Sigmoid colon (tissue), 7 donors: ENCODE results near the gene CACNA2D3. TPM values are rescaled to one million over a fixed set of nuclear protein-coding genes. Genes with fewer than 3 reads are reported as not detected.

Experiments used
- DNase-seq: peaks from one replicate; pipeline ENCODE4 v3.0.0-alpha.2; 2019
- H3K27ac ChIP-seq, 4 donors: fragments of 200-600 bp; sonication (generic); one replicate each; pipeline ENCODE4 v1.5.1; 2016 to 2019; ENCODE audit warnings: mild to moderate bottlenecking in 1 of 4
- H3K27me3 ChIP-seq, 3 donors: fragments of 200-600 bp; sonication (generic); one replicate each; pipeline ENCODE4 v1.5.1; 2019; ENCODE audit warnings: mild to moderate bottlenecking in 1 of 3
- H3K36me3 ChIP-seq, 4 donors: fragments of 200-600 bp; sonication (generic); one replicate each; pipeline ENCODE4 v1.5.1; 2016 to 2019
- H3K4me1 ChIP-seq, 4 donors: fragments of 200-600 bp; sonication (generic); one replicate each; pipeline ENCODE4 v1.5.1; 2017 to 2019
- H3K4me3 ChIP-seq, 4 donors: fragments of 200-600 bp; sonication (generic); one replicate each; pipeline ENCODE4 v1.5.1; 2017 to 2019; ENCODE audit warnings: mild to moderate bottlenecking in 2 of 4, moderate library complexity in 1 of 4
- H3K9me3 ChIP-seq, 4 donors: fragments of 200-600 bp in 3 of 4; sonication (generic) in 3 of 4; one replicate each; pipeline versions ENCODE4 v1.5.1 to v1.6.1; 2013 to 2019
- EP300 ChIP-seq, 4 donors: sonication (generic); formaldehyde crosslinking; IDR thresholded peaks; one replicate each; pipeline ENCODE4 v1.6.1; 2017; ENCODE audit warnings: antibody characterized with exemption in 4 of 4
- POLR2A ChIP-seq, 2 donors: fragments of 450-650 bp; IDR thresholded peaks; one replicate each; pipeline ENCODE4 v1.6.1; 2016; ENCODE audit warnings: antibody characterized with exemption in 2 of 2, mild to moderate bottlenecking in 2 of 2, moderate library complexity in 2 of 2
- POLR2AphosphoS5 ChIP-seq, 4 donors: sonication (generic); formaldehyde crosslinking; IDR thresholded peaks; one replicate each; pipeline ENCODE4 v1.6.1; 2017; ENCODE audit warnings: antibody characterized with exemption in 4 of 4
- WGBS, 2 donors: extraction: QIAGEN DNeasy Blood & Tissue Kit; methylation state at CpG; one replicate each; pipeline ENCODE4 v1.1.7; 2013; 5-methylcytosine and 5-hydroxymethylcytosine counted together
- intact Hi-C: fragments of 100-400 bp; cut with DNase I; formaldehyde crosslinking; loops from one replicate; pipeline ENCODE4 v1.15.1; 2023
- polyA plus RNA-seq, 3 donors: library from polyadenylated mRNA; stranded (reverse); fragments of 200-250 nt; gene quantifications; one replicate each; pipeline ENCODE4 v1.2.3, GENCODE V29; 2013
- total RNA-seq, 4 donors: library from RNA; depleted of rRNA; stranded (reverse); fragments of >200 nt; gene quantifications; one replicate each; pipeline ENCODE4 v1.1.0, GENCODE V29; 2016
- TF ChIP-seq, protein P1 (sequence below), 4 experiments: fragments of 450-650 bp in 3 of 4; fragments of 200-600 bp in 1 of 4; IDR thresholded peaks; one replicate each; pipeline ENCODE4 v1.5.1; 2016 to 2019; ENCODE audit warnings: antibody characterized with exemption in 4 of 4, mild to moderate bottlenecking in 3 of 4, moderate library complexity in 2 of 4
- donor health status: healthy with polysubstance abuse.
- donor health status: Bipolar disorder and iron deficiency.
- donor health status: healthy.

The CACNA2D3 gene
- total and polyA plus RNA-seq, 7 donors = 0.32 to 10.2 (median 4.8) TPM; not detected in 1

DNA sequence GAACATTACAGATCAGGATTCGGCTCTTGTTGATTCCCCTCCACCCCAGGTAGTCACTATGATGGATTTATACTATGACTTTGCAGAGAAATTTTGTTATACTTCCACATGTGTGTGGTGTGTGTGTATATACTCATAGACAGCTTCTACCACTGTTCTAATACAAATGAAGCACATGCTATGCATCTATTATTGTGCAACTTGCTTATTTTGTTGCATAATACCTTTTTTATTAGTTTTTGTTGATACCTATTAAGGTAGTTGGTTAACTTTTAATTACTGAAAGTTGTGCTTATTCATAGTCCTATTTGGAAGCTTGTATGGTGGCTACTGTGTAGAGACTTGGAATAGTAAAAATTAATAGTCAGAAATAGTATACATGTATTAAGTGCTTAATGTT, 140.6 kb downstream of the CACNA2D3 start:
- H3K36me3 ChIP-seq = no peaks in the 10 kb centered on the region
- DNase-seq = no peak
- TF ChIP-seq POLR2A (IDR thresholded peaks at IDR 0.05) (no peak), EP300 (IDR thresholded peaks at IDR 0.05) (no peak), POLR2AphosphoS5 (IDR thresholded peaks at IDR 0.05) (no peak)
- TF ChIP-seq, protein P1, sequence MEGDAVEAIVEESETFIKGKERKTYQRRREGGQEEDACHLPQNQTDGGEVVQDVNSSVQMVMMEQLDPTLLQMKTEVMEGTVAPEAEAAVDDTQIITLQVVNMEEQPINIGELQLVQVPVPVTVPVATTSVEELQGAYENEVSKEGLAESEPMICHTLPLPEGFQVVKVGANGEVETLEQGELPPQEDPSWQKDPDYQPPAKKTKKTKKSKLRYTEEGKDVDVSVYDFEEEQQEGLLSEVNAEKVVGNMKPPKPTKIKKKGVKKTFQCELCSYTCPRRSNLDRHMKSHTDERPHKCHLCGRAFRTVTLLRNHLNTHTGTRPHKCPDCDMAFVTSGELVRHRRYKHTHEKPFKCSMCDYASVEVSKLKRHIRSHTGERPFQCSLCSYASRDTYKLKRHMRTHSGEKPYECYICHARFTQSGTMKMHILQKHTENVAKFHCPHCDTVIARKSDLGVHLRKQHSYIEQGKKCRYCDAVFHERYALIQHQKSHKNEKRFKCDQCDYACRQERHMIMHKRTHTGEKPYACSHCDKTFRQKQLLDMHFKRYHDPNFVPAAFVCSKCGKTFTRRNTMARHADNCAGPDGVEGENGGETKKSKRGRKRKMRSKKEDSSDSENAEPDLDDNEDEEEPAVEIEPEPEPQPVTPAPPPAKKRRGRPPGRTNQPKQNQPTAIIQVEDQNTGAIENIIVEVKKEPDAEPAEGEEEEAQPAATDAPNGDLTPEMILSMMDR (IDR thresholded peaks at IDR 0.05) = no peak
- WGBS, 2 donors = 50 to 84% methylated on average over 1 of the region's 1 CpG
- no peaks in the 10 kb centered on the region for H3K27me3 ChIP-seq
- no peaks in the 10 kb centered on the region for H3K4me1 ChIP-seq
- no peaks in the 10 kb centered on the region for H3K9me3 ChIP-seq
- intact Hi-C loops = no loop called here
- no peak overlapping the region for H3K27ac ChIP-seq
- H3K4me3 ChIP-seq = no peak overlapping the region

- intact Hi-C loops = no loop called here
- Histone ChIP-seq H3K27me3 (no peaks in the 10 kb centered on the region), H3K9me3 (no peaks in the 10 kb centered on the region), H3K36me3 (no peaks in the 10 kb centered on the region), H3K27ac (no peak overlapping the region), H3K4me1 (no peaks in the 10 kb centered on the region), H3K4me3 (no peak overlapping the region)
- TF ChIP-seq POLR2A (IDR thresholded peaks at IDR 0.05) = no peak
- TF ChIP-seq POLR2AphosphoS5 (IDR thresholded peaks at IDR 0.05) = no peak
- TF ChIP-seq EP300 (IDR thresholded peaks at IDR 0.05) = no peak
- TF ChIP-seq, protein P1 (IDR thresholded peaks at IDR 0.05) = no peak
- no peak for DNase-seq
- 54 to 71% methylated on average over 4 of the region's 4 CpGs for WGBS, 2 donors
Observed at GRCh38 chr3:54264050-54264449, 141.7 kb downstream of the CACNA2D3 start.

DNA sequence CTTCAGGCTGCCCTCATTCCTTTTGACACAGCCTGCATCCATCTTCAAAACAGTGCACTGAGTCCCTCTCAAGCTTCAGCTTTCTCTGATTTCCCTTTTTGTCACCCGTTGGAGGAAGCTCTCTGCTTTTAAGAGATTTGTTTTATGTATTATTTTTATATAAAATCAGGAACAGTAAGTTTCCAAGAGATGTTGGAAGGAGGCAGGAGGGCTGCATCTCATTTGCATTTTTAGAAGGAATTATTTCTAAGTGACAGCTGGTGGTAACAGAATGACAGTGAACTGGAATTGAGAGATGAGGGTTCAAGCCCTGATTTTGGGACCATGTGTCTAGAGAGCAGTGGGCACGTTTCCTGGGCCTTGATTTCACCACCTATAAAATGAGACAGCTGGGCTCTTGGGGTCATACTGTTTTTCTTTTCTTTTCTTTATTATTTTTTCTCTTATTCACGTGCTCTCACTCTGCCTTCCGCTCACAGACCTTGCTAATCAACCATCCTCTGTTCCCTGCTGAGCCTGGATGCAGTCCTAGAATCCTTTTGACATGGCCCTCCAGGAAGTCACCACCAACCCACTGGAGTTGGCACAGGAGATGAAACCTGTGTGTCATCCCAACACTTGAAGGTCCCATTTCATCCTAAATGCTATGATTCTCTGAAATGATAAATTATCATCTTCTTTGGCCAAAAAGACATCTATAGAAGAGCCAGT, 148.6 kb downstream of the CACNA2D3 start:
- no peak for TF ChIP-seq EP300 (IDR thresholded peaks at IDR 0.05)
- no peak for TF ChIP-seq POLR2A (IDR thresholded peaks at IDR 0.05)
- TF ChIP-seq POLR2AphosphoS5 (IDR thresholded peaks at IDR 0.05) = no peak
- TF ChIP-seq, protein P1 (IDR thresholded peaks at IDR 0.05) = no peak
- H3K36me3 ChIP-seq = no peaks in the 10 kb centered on the region
- H3K4me1 ChIP-seq = no peaks in the 10 kb centered on the region
- intact Hi-C loops = no loop called here
- H3K27ac ChIP-seq = no peak overlapping the region
- no peaks in the 10 kb centered on the region for H3K9me3 ChIP-seq
- WGBS, 2 donors = 46% methylated on average over 4 of the region's 4 CpGs
- H3K4me3 ChIP-seq = no peak overlapping the region
- H3K27me3 ChIP-seq = no peaks in the 10 kb centered on the region
- no peak for DNase-seq

DNA sequence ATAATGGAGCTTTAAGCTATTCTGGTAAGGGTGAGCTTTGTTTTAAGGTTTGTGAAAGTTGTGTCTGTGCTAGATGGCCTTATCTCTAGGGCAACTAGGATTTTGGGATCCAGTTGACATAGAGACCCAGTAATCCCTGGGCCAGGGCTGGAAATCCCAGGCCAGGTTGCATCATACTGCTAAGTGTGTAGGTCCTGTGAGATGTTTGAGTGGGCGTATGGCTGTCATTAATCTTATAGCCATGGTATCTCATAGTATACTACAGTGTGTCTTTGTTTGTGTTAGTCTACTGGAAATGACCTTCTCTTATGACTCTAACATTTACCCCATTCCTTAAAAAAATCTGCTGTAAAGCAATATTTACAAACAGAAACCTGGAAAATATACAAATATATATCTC, 151.4 kb downstream of the CACNA2D3 start:
- H3K4me1 ChIP-seq = no peaks in the 10 kb centered on the region
- TF ChIP-seq POLR2A (IDR thresholded peaks at IDR 0.05) (no peak), POLR2AphosphoS5 (IDR thresholded peaks at IDR 0.05) (no peak), EP300 (IDR thresholded peaks at IDR 0.05) (no peak)
- TF ChIP-seq, protein P1 (IDR thresholded peaks at IDR 0.05) = no peak
- H3K27ac ChIP-seq = no peak overlapping the region
- DNase-seq = no peak
- H3K9me3 ChIP-seq = peaks cover 0 to 3% (median 0%) of the 10 kb centered on the region in 4 donors
- H3K36me3 ChIP-seq = no peaks in the 10 kb centered on the region
- 86 to 98% methylated on average over 1 of the region's 1 CpG for WGBS, 2 donors
- intact Hi-C loops = no loop called here
- H3K4me3 ChIP-seq = no peak overlapping the region
- H3K27me3 ChIP-seq = no peaks in the 10 kb centered on the region

DNA sequence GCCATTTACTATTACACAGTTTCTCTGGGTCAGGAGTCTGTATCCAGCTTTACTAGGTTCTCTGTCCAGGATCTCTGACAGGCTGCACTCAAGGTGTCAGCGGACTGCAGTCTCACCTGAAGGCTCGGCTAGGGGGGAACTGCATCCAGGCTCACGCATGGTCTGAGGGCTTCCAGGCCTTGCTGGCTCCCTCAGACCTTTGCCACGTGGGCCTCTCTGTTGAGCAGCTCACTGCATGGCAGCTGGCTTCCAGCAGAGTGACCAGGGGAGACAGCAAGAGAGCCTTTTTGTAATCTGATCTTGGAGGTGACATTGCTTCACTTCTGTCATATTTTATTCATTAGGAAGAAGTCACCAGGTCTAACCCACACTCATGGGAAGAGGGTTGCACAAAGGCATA, 152.3 kb downstream of the CACNA2D3 start:
- TF ChIP-seq, protein P1 (IDR thresholded peaks at IDR 0.05) = no peak
- no peak for TF ChIP-seq EP300 (IDR thresholded peaks at IDR 0.05)
- TF ChIP-seq POLR2AphosphoS5 (IDR thresholded peaks at IDR 0.05) = no peak
- no peak for TF ChIP-seq POLR2A (IDR thresholded peaks at IDR 0.05)
- intact Hi-C loops = no loop called here
- Histone ChIP-seq H3K27ac (no peak overlapping the region), H3K4me3 (no peak overlapping the region), H3K4me1 (no peaks in the 10 kb centered on the region), H3K27me3 (no peaks in the 10 kb centered on the region), H3K36me3 (no peaks in the 10 kb centered on the region), H3K9me3 (peaks cover 0 to 3% (median 0%) of the 10 kb centered on the region in 4 donors)
- DNase-seq = no peak
- WGBS, 2 donors = 75 to 78% methylated on average over 4 of the region's 4 CpGs
